Urinary bladder (tissue), 4 donors: ENCODE measurements around the gene PIEZO2. TPM values are rescaled to one million over a fixed set of nuclear protein-coding genes. Genes with fewer than 3 reads are reported as not detected.

ENCODE experiments used
- DNase-seq: peaks from one replicate; pipeline ENCODE4 v3.0.0-alpha.2; 2015; ENCODE audit errors: extremely low spot score
- H3K27ac ChIP-seq: one replicate; pipeline ENCODE4 v1.5.1; 2013; ENCODE audit warnings: low read depth, mild to moderate bottlenecking, moderate library complexity
- H3K36me3 ChIP-seq: one replicate; pipeline ENCODE4 v1.6.1; 2013; ENCODE audit warnings: mild to moderate bottlenecking, moderate library complexity; ENCODE audit not compliant: insufficient read depth
- H3K4me1 ChIP-seq: one replicate; pipeline ENCODE4 v1.6.1; 2013; ENCODE audit warnings: mild to moderate bottlenecking, moderate library complexity; ENCODE audit not compliant: insufficient read depth
- H3K4me3 ChIP-seq: one replicate; pipeline ENCODE4 v1.5.1; 2013; ENCODE audit warnings: low read depth, low read length
- WGBS: extraction: QIAGEN DNeasy Blood & Tissue Kit; methylation state at CpG from one replicate; pipeline ENCODE4 v1.1.7; 2013; 5-methylcytosine and 5-hydroxymethylcytosine counted together
- polyA plus RNA-seq: library from polyadenylated mRNA; stranded (reverse); fragments of 200-250 nt; gene quantifications from one replicate; pipeline ENCODE4 v1.2.3, GENCODE V29; 2013
- total RNA-seq: library from RNA; depleted of rRNA; stranded (reverse); fragments of >200 nt; gene quantifications from one replicate; pipeline ENCODE4 v1.2.3, GENCODE V29; 2014
- donor health status: healthy with polysubstance abuse.
- donor health status: healthy.

Gene PIEZO2
- total and polyA plus RNA-seq, 2 donors, result 5.9 to 78.1 TPM

DNA sequence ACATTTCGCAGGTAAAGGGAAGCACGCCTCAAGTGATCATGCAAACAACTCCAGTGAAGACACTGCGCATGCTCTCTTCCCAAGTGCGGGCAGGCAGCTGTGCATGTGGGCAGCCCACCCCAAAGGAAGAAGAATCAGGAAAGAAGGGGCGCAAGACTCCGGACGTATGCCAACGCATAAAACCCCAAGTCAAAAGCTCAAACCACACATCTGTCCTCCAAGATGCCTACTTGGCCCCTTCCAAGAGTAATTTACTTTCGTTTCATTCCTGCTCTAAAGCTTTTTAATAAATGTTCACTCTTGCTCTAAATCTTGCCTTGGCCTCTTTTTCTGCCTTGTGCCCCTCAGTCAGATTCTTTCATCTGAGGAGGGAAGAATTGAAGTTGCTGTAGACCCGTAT is 254.9 kb downstream of the PIEZO2 start:
- H3K27ac ChIP-seq, result no peak overlapping the region

GRCh38 chr18:10893761-10894160 is 255.6 kb downstream of the PIEZO2 start:
- DNase-seq, result no peak
- WGBS, result 94% methylated on average over 5 of the region's 5 CpGs
- no peak overlapping the region for H3K4me3 ChIP-seq

More for the DNA sequence above, 254.9 kb downstream of the PIEZO2 start:
- no peaks in the 10 kb centered on the region for H3K4me1 ChIP-seq
- WGBS, result 89% methylated on average over 10 of the region's 10 CpGs
- no peak for DNase-seq
- H3K4me3 ChIP-seq, result no peak overlapping the region
- H3K36me3 ChIP-seq, result no peaks in the 10 kb centered on the region

GRCh38 chr18:10893196-10893595 is 256.2 kb downstream of the PIEZO2 start:
- WGBS, result 68% methylated on average over 2 of the region's 2 CpGs
- no peak overlapping the region for H3K27ac ChIP-seq
- no peak for DNase-seq
- H3K4me1 ChIP-seq, result no peaks in the 10 kb centered on the region
- H3K4me3 ChIP-seq, result no peak overlapping the region
- H3K36me3 ChIP-seq, result no peaks in the 10 kb centered on the region

More at GRCh38 chr18:10893761-10894160, 255.6 kb downstream of the PIEZO2 start:
- Histone ChIP-seq H3K27ac (no peak overlapping the region), H3K36me3 (no peaks in the 10 kb centered on the region), H3K4me1 (no peaks in the 10 kb centered on the region)

DNA sequence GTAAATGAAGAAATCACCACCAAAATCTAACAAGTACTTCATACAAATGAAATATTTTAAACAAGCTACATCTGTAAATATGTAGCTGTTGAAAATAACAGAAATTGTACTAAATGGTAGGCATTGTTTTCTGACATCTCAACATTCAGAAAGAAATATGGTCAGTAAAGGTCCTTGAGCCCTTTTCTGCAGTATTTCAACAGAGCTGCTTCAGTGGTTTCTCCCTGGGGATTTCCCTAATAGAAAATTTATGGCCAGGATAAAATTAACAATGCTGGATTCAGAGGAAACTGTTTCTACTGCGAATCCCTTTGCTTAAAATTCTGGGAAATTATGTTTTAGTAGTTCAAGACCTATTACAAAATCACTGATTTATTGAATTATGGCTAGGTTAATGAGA is 256.6 kb downstream of the PIEZO2 start:
- DNase-seq, result peak; percentile 6
- no peaks in the 10 kb centered on the region for H3K36me3 ChIP-seq
- no peaks in the 10 kb centered on the region for H3K4me1 ChIP-seq
- H3K27ac ChIP-seq, result no peak overlapping the region
- 9% methylated on average over 1 of the region's 1 CpG for WGBS
- H3K4me3 ChIP-seq, result no peak overlapping the region

DNA sequence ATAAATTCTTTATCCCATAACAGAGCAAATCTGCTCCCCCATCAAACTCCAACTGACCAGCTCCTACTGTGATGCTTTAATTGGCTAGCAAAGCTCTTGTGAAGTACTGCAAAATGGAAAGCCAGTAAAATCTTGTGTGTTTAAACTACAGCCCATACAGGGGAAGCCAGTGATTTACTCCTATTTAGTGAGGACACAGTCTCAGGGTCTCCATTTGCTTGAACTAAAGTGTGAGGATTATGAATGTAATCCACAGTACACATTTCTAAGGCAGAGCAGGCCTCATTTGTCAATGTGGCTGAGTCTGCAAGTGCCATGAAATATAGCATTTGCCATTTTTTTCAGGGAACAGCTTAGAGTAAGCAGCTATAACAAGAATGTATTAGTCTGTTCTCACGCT is 259.3 kb downstream of the PIEZO2 start:
- DNase-seq, result no peak
- Histone ChIP-seq H3K27ac (no peak overlapping the region), H3K4me1 (no peaks in the 10 kb centered on the region), H3K4me3 (no peak overlapping the region), H3K36me3 (no peaks in the 10 kb centered on the region)
- WGBS, result 91% methylated on average over 1 of the region's 1 CpG

DNA sequence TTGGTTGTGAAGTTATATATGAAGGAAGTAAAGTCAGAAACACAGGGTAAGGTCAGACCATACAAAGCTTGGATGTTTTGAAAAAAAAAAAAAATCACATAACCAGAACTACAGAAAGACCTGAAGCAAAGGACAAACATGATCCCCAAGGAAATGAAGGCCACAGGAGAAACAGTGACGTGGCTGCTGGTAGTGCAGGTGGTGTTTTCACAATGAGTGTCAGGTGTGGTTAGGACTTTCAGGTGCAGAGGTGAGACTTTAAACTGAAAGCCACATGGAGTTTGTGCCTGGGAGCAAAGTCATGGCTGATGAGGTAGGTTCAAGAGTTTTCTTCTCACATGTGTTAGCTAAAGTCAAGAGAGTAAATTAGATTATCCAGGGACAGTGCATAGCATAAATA is 270.7 kb downstream of the PIEZO2 start:
- 82% methylated on average over 1 of the region's 1 CpG for WGBS
- Histone ChIP-seq H3K36me3 (no peaks in the 10 kb centered on the region), H3K4me3 (no peak overlapping the region), H3K27ac (no peak overlapping the region), H3K4me1 (no peaks in the 10 kb centered on the region)
- DNase-seq, result no peak

DNA sequence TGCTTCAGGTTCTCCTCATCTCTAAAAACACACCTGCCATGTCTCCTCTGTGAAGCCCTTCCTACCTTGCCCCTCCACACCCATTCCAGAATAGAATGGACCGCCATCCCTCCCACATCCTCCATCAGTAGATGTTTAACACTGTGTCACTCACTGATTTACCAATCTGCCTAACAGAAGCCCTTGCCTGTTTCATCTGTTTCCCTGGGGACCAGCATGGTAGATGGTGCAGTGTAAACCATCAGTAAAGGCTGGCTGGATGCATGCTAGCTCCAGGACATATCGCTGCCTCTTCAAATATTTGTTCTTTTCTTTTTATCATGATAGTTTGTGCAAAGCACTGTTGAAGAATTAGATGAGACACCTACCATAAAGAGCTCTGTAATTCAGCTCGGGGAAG is 271.4 kb downstream of the PIEZO2 start:
- Histone ChIP-seq H3K36me3 (no peaks in the 10 kb centered on the region), H3K27ac (no peak overlapping the region), H3K4me1 (no peaks in the 10 kb centered on the region), H3K4me3 (no peak overlapping the region)
- 91% methylated on average over 3 of the region's 3 CpGs for WGBS
- no peak for DNase-seq

DNA sequence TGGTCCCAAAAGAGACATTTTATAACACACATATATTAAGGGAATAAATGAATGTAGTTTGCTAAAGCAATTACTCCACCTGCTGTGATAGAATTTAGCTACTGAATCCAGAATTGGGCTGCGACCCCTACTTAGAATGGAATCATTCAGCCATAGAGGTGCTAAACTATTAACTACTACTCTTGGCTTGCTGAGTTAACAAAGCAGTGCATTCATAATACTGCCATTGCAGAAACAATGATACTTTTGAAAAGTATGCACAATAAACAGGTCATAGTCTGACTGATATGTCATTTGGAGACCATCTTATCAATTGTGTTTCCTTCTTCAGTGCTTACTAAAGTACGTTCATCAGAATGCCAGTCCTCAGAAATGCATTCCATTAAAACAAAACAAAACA is 273.6 kb downstream of the PIEZO2 start:
- no peak for DNase-seq
- WGBS, result 85% methylated on average over 2 of the region's 2 CpGs
- no peaks in the 10 kb centered on the region for H3K4me1 ChIP-seq

DNA sequence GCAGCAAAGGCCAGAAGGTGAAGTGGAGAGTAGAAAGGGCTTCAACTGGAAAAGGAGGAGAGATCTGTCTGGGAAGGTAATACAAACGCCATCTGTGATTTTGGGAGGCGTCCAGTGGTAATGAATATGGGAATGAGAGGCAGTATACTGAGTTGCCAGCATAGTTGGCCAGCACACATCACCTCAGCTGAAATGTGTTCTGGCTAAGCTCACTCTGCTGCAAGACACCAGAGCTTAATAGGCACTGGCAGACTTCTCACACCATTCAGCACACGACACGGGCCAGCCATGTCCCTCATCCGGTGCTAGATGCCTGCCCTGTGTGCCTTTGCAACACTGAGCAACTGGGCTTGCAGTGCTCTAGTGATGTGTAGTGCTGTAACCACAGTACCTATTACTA is 277.1 kb downstream of the PIEZO2 start:
- Histone ChIP-seq H3K27ac (no peak overlapping the region), H3K4me1 (no peaks in the 10 kb centered on the region), H3K36me3 (no peaks in the 10 kb centered on the region), H3K4me3 (no peak overlapping the region)
- DNase-seq, result no peak
- WGBS, result 26% methylated on average over 5 of the region's 5 CpGs

More for the DNA sequence above, 273.6 kb downstream of the PIEZO2 start:
- H3K4me3 ChIP-seq, result no peak overlapping the region
- no peaks in the 10 kb centered on the region for H3K36me3 ChIP-seq
- H3K27ac ChIP-seq, result no peak overlapping the region

- H3K4me3 ChIP-seq, result no peak overlapping the region
- no peak overlapping the region for H3K27ac ChIP-seq
- no peaks in the 10 kb centered on the region for H3K4me1 ChIP-seq
- no peak for DNase-seq
- 98% methylated on average over 5 of the region's 5 CpGs for WGBS
- no peaks in the 10 kb centered on the region for H3K36me3 ChIP-seq
Observed at GRCh38 chr18:10864722-10865121, 284.6 kb downstream of the PIEZO2 start.

GRCh38 chr18:10863026-10863425 is 286.3 kb downstream of the PIEZO2 start:
- no peak overlapping the region for H3K27ac ChIP-seq
- H3K36me3 ChIP-seq, result no peaks in the 10 kb centered on the region
- H3K4me1 ChIP-seq, result no peaks in the 10 kb centered on the region
- no peak for DNase-seq
- 63% methylated on average over 2 of the region's 2 CpGs for WGBS
- H3K4me3 ChIP-seq, result no peak overlapping the region

- WGBS, result 33% methylated on average over 6 of the region's 6 CpGs
- H3K27ac ChIP-seq, result no peak overlapping the region
- no peak for DNase-seq
- H3K36me3 ChIP-seq, result no peaks in the 10 kb centered on the region
- no peak overlapping the region for H3K4me3 ChIP-seq
- H3K4me1 ChIP-seq, result no peaks in the 10 kb centered on the region
Observed at GRCh38 chr18:10860928-10861327, 288.4 kb downstream of the PIEZO2 start.

- DNase-seq, result no peak
- no peaks in the 10 kb centered on the region for H3K36me3 ChIP-seq
- H3K4me3 ChIP-seq, result no peak overlapping the region
- WGBS, result 75% methylated on average over 4 of the region's 4 CpGs
- H3K4me1 ChIP-seq, result no peaks in the 10 kb centered on the region
- H3K27ac ChIP-seq, result no peak overlapping the region
Observed at GRCh38 chr18:10860382-10860781, 289.0 kb downstream of the PIEZO2 start.

DNA sequence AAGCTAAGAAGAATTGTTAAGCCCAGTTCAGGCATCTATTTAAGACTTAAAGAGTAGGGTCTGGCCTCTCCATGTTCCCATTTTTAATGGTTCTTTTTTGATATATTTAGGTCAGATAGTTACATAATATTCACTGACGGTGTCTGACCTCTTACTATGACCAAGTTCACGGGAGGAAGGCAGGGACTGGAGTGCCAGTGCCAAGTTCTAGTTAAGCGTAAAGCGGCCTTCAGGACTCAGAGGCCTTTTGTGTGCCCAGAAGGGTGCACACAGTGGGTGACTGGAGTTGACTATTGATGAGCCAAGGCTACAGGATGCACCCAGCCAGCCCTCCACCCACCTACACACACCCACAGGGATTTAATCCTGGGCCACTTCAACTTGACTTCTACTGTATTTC is 290.9 kb downstream of the PIEZO2 start:
- DNase-seq, result no peak
- Histone ChIP-seq H3K4me1 (no peaks in the 10 kb centered on the region), H3K27ac (no peak overlapping the region), H3K36me3 (no peaks in the 10 kb centered on the region), H3K4me3 (no peak overlapping the region)
- 94% methylated on average over 4 of the region's 4 CpGs for WGBS

GRCh38 chr18:10856132-10856531 is 293.2 kb downstream of the PIEZO2 start:
- no peak for DNase-seq
- Histone ChIP-seq H3K27ac (no peak overlapping the region), H3K36me3 (no peaks in the 10 kb centered on the region), H3K4me3 (no peak overlapping the region), H3K4me1 (no peaks in the 10 kb centered on the region)
- WGBS, result 85% methylated on average over 5 of the region's 5 CpGs
